Measurements from ENCODE around the gene UBE2H.
A peak's percentile ranks its signal among the peaks of the same experiment; 100 is the strongest.

DNA sequence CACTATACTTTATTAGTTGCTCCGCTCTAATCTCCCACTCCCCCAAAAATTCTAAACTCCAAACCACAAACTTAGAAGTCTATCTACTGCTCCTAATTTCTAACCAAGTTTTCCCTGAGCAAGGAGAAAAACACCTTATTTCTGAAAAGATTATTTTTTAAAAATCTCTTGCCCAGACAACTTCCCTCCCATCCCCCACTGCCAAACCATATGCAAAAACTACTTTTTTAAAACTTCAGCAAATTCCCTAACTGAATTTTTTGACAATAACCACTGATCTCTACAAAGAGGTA is 1.9 kb downstream of the UBE2H start:
- TF ChIP-seq, protein P1, sequence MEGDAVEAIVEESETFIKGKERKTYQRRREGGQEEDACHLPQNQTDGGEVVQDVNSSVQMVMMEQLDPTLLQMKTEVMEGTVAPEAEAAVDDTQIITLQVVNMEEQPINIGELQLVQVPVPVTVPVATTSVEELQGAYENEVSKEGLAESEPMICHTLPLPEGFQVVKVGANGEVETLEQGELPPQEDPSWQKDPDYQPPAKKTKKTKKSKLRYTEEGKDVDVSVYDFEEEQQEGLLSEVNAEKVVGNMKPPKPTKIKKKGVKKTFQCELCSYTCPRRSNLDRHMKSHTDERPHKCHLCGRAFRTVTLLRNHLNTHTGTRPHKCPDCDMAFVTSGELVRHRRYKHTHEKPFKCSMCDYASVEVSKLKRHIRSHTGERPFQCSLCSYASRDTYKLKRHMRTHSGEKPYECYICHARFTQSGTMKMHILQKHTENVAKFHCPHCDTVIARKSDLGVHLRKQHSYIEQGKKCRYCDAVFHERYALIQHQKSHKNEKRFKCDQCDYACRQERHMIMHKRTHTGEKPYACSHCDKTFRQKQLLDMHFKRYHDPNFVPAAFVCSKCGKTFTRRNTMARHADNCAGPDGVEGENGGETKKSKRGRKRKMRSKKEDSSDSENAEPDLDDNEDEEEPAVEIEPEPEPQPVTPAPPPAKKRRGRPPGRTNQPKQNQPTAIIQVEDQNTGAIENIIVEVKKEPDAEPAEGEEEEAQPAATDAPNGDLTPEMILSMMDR (IDR thresholded peaks at IDR 0.05 in 2 of 3, conservative IDR thresholded peaks at IDR 0.05 in 1 of 3; ENCODE audit: control insufficient read depth in 2 of 3, extremely low read depth in 1 of 3, insufficient read depth in 1 of 3, low read depth in 3 of 3, low read length in 3 of 3) = no peak
- TF ChIP-seq BACH1 (IDR thresholded peaks at IDR 0.05; ENCODE audit: borderline replicate concordance) (no peak), NBN (IDR thresholded peaks at IDR 0.05) (no peak), POLR2A (IDR thresholded peaks at IDR 0.05; ENCODE audit: low read depth, low read length) (peak; percentile 7; the same call in 1 of the 2 replicates), CHD1 (IDR thresholded peaks at IDR 0.05; ENCODE audit: low read depth, low read length) (0 out of 2 replicates have a peak, but pooled peaks have one; percentile 62)

Measured in GM12878 (cell line).